Endodermal cell (in vitro differentiated cells): ENCODE measurements around the gene ZNF445. TPM values are rescaled to one million over a fixed set of nuclear protein-coding genes. Genes with fewer than 3 reads are reported as not detected.
"Not testable (repeated sequence)": the region's sequence is repeated elsewhere in the genome, so short reads cannot be mapped to it uniquely, and the experiment has no call there.

Experiments
- DNase-seq: peaks from one replicate; pipeline ENCODE4 v3.0.0-alpha.2; 2017
- H3K27ac ChIP-seq: 2 replicates; pipeline ENCODE4 v1.5.1; 2013; ENCODE audit warnings: mild to moderate bottlenecking, low read depth, low read length, moderate library complexity
- H3K27me3 ChIP-seq: 2 replicates; pipeline ENCODE4 v1.6.1; 2013; ENCODE audit warnings: mild to moderate bottlenecking, low read length, moderate library complexity; ENCODE audit not compliant: insufficient read depth, control insufficient read depth, poor library complexity, severe bottlenecking
- H3K36me3 ChIP-seq: 2 replicates; pipeline ENCODE4 v1.7.0; 2013; ENCODE audit warnings: mild to moderate bottlenecking, low read length, moderate library complexity; ENCODE audit not compliant: control insufficient read depth, insufficient read depth
- H3K4me1 ChIP-seq: one replicate; pipeline ENCODE4 v1.7.0; 2013; ENCODE audit warnings: low read length; ENCODE audit not compliant: control insufficient read depth, insufficient read depth
- H3K4me3 ChIP-seq: 2 replicates; pipeline ENCODE4 v1.5.1; 2013; ENCODE audit warnings: mild to moderate bottlenecking, low read length, moderate library complexity
- H3K9ac ChIP-seq: 2 replicates; pipeline ENCODE4 v1.6.1; 2013; ENCODE audit warnings: mild to moderate bottlenecking, low read length, moderate library complexity; ENCODE audit not compliant: poor library complexity, severe bottlenecking; ENCODE audit errors: extremely low read depth
- H3K9me3 ChIP-seq: 2 replicates; pipeline ENCODE4 v1.6.1; 2013; ENCODE audit warnings: mild to moderate bottlenecking, low read length, moderate library complexity; ENCODE audit not compliant: control insufficient read depth
- H3K27ac Mint-ChIP-seq: 2 replicates; pipeline ENCODE4 v1.8.0; 2020; ENCODE audit warnings: mixed read lengths
- H3K27me3 Mint-ChIP-seq: 2 replicates; pipeline ENCODE4 v1.8.0; 2021; ENCODE audit warnings: mild to moderate bottlenecking, mixed read lengths; ENCODE audit not compliant: insufficient read depth
- H3K36me3 Mint-ChIP-seq: 2 replicates; pipeline ENCODE4 v1.8.0; 2020; ENCODE audit warnings: low read depth, mixed read lengths
- H3K4me1 Mint-ChIP-seq: 2 replicates; pipeline ENCODE4 v1.8.0; 2020; ENCODE audit warnings: mixed read lengths
- H3K4me3 Mint-ChIP-seq: 2 replicates; pipeline ENCODE4 v1.8.0; 2020; ENCODE audit warnings: mild to moderate bottlenecking, moderate library complexity, mixed read lengths
- H3K9me3 Mint-ChIP-seq: 2 replicates; pipeline ENCODE4 v1.8.0; 2020; ENCODE audit warnings: mild to moderate bottlenecking, mixed read lengths
- WGBS, 2 experiments: methylation state at CpG; one replicate each; pipeline versions ENCODE4 v1.1.5 to v1.1.7; 2013; ENCODE audit warnings: missing lambda C conversion rate in 2 of 2, mixed read lengths in 1 of 2; ENCODE audit not compliant: insufficient coverage in 1 of 2, insufficient read length in 1 of 2; 5-methylcytosine and 5-hydroxymethylcytosine counted together
- total RNA-seq, 2 donors: library from RNA; stranded (reverse); fragmentation: NEBNext Ultra II Directional in 1 of 2; extraction: Animal tissue kit (Norgen Biotek cat#: 25700) in 1 of 2; gene quantifications; 2 replicates in 1 of 2; 3 replicates in 1 of 2; pipeline ENCODE4 v1.2.1, GENCODE V29; 2021
- TF ChIP-seq, protein P1 (sequence below): fragments of 200-600 bp; sonication (generic); conservative IDR thresholded peaks from 2 replicates; pipeline ENCODE4 v1.5.0; 2021; ENCODE audit warnings: antibody characterized with exemption, mild to moderate bottlenecking

The ZNF445 gene
- total RNA-seq, 2 donors from 2014 or later: 35.4 to 56.9 TPM

GRCh38 chr3:44418549-44418948 is 58.9 kb downstream of the ZNF445 start:
- Mint-ChIP-seq H3K36me3 (no peaks in the 10 kb centered on the region), H3K27ac (peak overlapping the region; percentile 42), H3K4me3 (no peak overlapping the region), H3K27me3 (no peaks in the 10 kb centered on the region), H3K4me1 (peaks cover 4% of the 10 kb centered on the region), H3K9me3 (peaks cover 4% of the 10 kb centered on the region)
- H3K27ac ChIP-seq: no peak overlapping the region
- no peaks in the 10 kb centered on the region for H3K4me1 ChIP-seq
- H3K36me3 ChIP-seq: no peaks in the 10 kb centered on the region
- DNase-seq: peak; percentile 77
- H3K27me3 ChIP-seq: no peaks in the 10 kb centered on the region
- TF ChIP-seq, protein P1, sequence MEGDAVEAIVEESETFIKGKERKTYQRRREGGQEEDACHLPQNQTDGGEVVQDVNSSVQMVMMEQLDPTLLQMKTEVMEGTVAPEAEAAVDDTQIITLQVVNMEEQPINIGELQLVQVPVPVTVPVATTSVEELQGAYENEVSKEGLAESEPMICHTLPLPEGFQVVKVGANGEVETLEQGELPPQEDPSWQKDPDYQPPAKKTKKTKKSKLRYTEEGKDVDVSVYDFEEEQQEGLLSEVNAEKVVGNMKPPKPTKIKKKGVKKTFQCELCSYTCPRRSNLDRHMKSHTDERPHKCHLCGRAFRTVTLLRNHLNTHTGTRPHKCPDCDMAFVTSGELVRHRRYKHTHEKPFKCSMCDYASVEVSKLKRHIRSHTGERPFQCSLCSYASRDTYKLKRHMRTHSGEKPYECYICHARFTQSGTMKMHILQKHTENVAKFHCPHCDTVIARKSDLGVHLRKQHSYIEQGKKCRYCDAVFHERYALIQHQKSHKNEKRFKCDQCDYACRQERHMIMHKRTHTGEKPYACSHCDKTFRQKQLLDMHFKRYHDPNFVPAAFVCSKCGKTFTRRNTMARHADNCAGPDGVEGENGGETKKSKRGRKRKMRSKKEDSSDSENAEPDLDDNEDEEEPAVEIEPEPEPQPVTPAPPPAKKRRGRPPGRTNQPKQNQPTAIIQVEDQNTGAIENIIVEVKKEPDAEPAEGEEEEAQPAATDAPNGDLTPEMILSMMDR: peak; percentile 65
- no peak overlapping the region for H3K9ac ChIP-seq
- H3K4me3 ChIP-seq: no peak overlapping the region
- no peaks in the 10 kb centered on the region for H3K9me3 ChIP-seq
- 90 to 100% methylated on average over 1 to 2 of the region's 2 CpGs for WGBS, 2 experiments

DNA sequence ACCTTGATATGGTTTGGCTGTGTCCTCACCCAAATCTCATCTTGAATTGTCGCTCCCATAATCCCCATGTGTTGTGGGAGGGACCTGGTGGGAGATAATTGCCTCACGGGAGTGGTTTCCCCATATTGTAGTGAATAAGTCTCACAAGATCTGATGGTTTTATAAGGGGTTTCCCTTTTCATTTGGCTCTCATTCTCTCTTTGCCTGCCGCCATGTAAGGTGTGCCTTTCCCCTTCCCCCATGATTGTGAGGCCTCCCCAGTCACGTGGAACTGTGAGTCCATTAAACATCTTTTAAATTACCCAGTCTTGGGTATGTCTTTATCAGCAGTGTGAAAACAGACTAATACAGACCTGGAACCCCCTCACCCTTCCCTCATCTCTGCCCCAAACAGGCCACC is 59.4 kb downstream of the ZNF445 start:
- H3K4me1 ChIP-seq, H3K27ac ChIP-seq, H3K27ac Mint-ChIP-seq, H3K9me3 Mint-ChIP-seq, H3K36me3 Mint-ChIP-seq, DNase-seq, H3K9me3 ChIP-seq, H3K4me3 Mint-ChIP-seq, H3K27me3 Mint-ChIP-seq, H3K9ac ChIP-seq, H3K36me3 ChIP-seq, H3K27me3 ChIP-seq, H3K4me3 ChIP-seq, H3K4me1 Mint-ChIP-seq: not testable (repeated sequence)
- 93 to 96% methylated on average over 4 of the region's 4 CpGs for WGBS, 2 experiments

GRCh38 chr3:44416031-44417030 is 61.1 kb downstream of the ZNF445 start:
- H3K9me3 Mint-ChIP-seq: peaks cover 4% of the 10 kb centered on the region
- H3K36me3 Mint-ChIP-seq: no peaks in the 10 kb centered on the region
- no peak overlapping the region for H3K27ac Mint-ChIP-seq
- Histone ChIP-seq H3K27ac (no peak overlapping the region), H3K9me3 (no peaks in the 10 kb centered on the region), H3K9ac (no peak overlapping the region), H3K4me1 (no peaks in the 10 kb centered on the region), H3K4me3 (no peak overlapping the region), H3K36me3 (no peaks in the 10 kb centered on the region), H3K27me3 (no peaks in the 10 kb centered on the region)
- no peak overlapping the region for H3K4me3 Mint-ChIP-seq
- TF ChIP-seq, protein P1: no peak
- no peaks in the 10 kb centered on the region for H3K27me3 Mint-ChIP-seq
- no peaks in the 10 kb centered on the region for H3K4me1 Mint-ChIP-seq
- DNase-seq: peak; percentile 31
- WGBS, 2 experiments: 92 to 93% methylated on average over 6 to 11 of the region's 11 CpGs
